WTC11 (cell line): ENCODE measurements around the gene ABHD12.

Experiments used
- CTCF ChIP-seq: fragments of 200-600 bp; IDR thresholded peaks from 2 replicates; pipeline ENCODE4 v1.8.0; 2022; ENCODE audit warnings: antibody characterized with exemption
- HMGA2 ChIP-seq: fragments of 250-450 bp; sonication (Bioruptor Pico); IDR thresholded peaks from 2 replicates; pipeline ENCODE4 v1.4.0; 2021; ENCODE audit warnings: mild to moderate bottlenecking, moderate library complexity
- SOX15 ChIP-seq: fragments of 250-450 bp; sonication (Bioruptor Pico); IDR thresholded peaks from 2 replicates; pipeline ENCODE4 v1.9.0; 2021; ENCODE audit warnings: mild to moderate bottlenecking

- TF ChIP-seq SOX15 (CRISPR knock-in tag) (no peak), HMGA2 (CRISPR knock-in tag) (no peak), CTCF (no peak)
Measured at GRCh38 chr20:25376886-25377285, 13.7 kb downstream of the ABHD12 start.
